NCI-H526 treated with DMSO at 0.1 percent for 48 hours (cell line): ENCODE results near the gene ZNF629.

Source experiments
- DNase-seq: peaks from one replicate; lab custom pipeline; 2025; lab: John Stamatoyannopoulos, UW

Gene ZNF629

GRCh38 chr16:30767767-30768465 is 19.1 kb downstream of the ZNF629 start:
- DNase-seq, result no peak

GRCh38 chr16:30766933-30767284 is 20.1 kb downstream of the ZNF629 start:
- DNase-seq, result no peak

- DNase-seq, result no peak
These were observed 20.6 kb downstream of the ZNF629 start for GRCh38 chr16:30766206-30766932.

- DNase-seq, result no peak
These were observed 22.1 kb downstream of the ZNF629 start for GRCh38 chr16:30764816-30765465.

- DNase-seq, result no peak
These were observed 22.9 kb downstream of the ZNF629 start for GRCh38 chr16:30764086-30764485.

- no peak for DNase-seq
These were observed 23.8 kb downstream of the ZNF629 start for GRCh38 chr16:30762991-30763725.

GRCh38 chr16:30761928-30762902 is 24.8 kb downstream of the ZNF629 start, which contains the start of the genes CFAP119 and RNF40:
Gene CFAP119 (minus strand): TSS chr16:30762062. CDS start chr16:30761748, 314 bp downstream.
Gene RNF40 (plus strand): TSS chr16:30762322. CDS start chr16:30762546, 224 bp downstream.
- peak; percentile 96 for DNase-seq

GRCh38 chr16:30761427-30761927 is 25.5 kb downstream of the ZNF629 start:
- peak; percentile 20 for DNase-seq

GRCh38 chr16:30760577-30761426 is 26.2 kb downstream of the ZNF629 start:
- peak; percentile 13 for DNase-seq

GRCh38 chr16:30760001-30760559 is 26.9 kb downstream of the ZNF629 start:
- no peak for DNase-seq

- DNase-seq, result no peak
These were observed 28.0 kb downstream of the ZNF629 start for GRCh38 chr16:30758988-30759491.

GRCh38 chr16:30757316-30757715 is 29.7 kb downstream of the ZNF629 start:
- no peak for DNase-seq

GRCh38 chr16:30756781-30757100 is 30.3 kb downstream of the ZNF629 start:
- DNase-seq, result no peak

GRCh38 chr16:30755955-30756780 is 30.8 kb downstream of the ZNF629 start:
- DNase-seq, result no peak

- no peak for DNase-seq
These were observed 33.4 kb downstream of the ZNF629 start for GRCh38 chr16:30753596-30753995.

- DNase-seq, result no peak
These were observed 36.0 kb downstream of the ZNF629 start for GRCh38 chr16:30750876-30751465.

GRCh38 chr16:30750201-30750600 is 36.8 kb downstream of the ZNF629 start:
- no peak for DNase-seq
